ENCODE data around the gene SPATC1L. TPM values are rescaled to one million over a fixed set of nuclear protein-coding genes. Genes with fewer than 3 reads are reported as not detected.

The SPATC1L gene
- total RNA-seq, 1 experiment from 2014 or later, result 36.0 TPM

- peak; percentile 58; the same call in 2 of the 3 replicates for TF ChIP-seq CTCF (conservative IDR thresholded peaks at IDR 0.05)
- H3K36me3 Mint-ChIP-seq (ENCODE audit: insufficient read depth in 1 of 3, low read depth in 3 of 3), result peaks cover 67 to 79% (median 79%) of the 10 kb centered on the region in 3 experiments
- H3K27ac ChIP-seq (ENCODE audit: insufficient read length, low read depth, low read length), result no peak overlapping the region
These were observed 45.1 kb upstream of the SPATC1L start for GRCh38 chr21:46229133-46229922.

More at GRCh38 chr21:46229133-46229922, 45.1 kb upstream of the SPATC1L start:
- no peak overlapping the region for H2BK5ac ChIP-seq (ENCODE audit: insufficient read length, low read length)
- H3K14ac ChIP-seq (ENCODE audit: insufficient read depth, low read length), result peak overlapping the region; percentile 94
- H4K20me1 ChIP-seq (ENCODE audit: control insufficient read depth, insufficient read depth, insufficient read length), result peaks cover 3% of the 10 kb centered on the region
- H3K79me1 ChIP-seq (ENCODE audit: insufficient read depth, low read depth, low read length, poor library complexity, severe bottlenecking), result peaks cover 7% of the 10 kb centered on the region
- Mint-ChIP-seq H3K9me3 (peaks cover 50 to 57% of the 10 kb centered on the region in 2 experiments), H3K4me1 (peaks cover 20 to 23% of the 10 kb centered on the region in 2 experiments), H3K27ac (peak overlapping the region; percentile 86 to 100 (median 99)), H3K4me3 (peak overlapping the region; percentile 87 to 93), H3K27me3 (ENCODE audit: low read depth) (peaks cover 12% of the 10 kb centered on the region)
- no CpG with 5 or more reads among the region's 72 CpGs for WGBS (ENCODE audit: extremely low coverage, insufficient read length, low lambda C conversion rate)
- no peak overlapping the region for H2AK5ac ChIP-seq (ENCODE audit: insufficient read length, low read length)
- H3T11ph ChIP-seq (ENCODE audit: low read length), result no peak overlapping the region
- no peak overlapping the region for H2BK15ac ChIP-seq (ENCODE audit: low read depth, low read length)
- H3K23me2 ChIP-seq (ENCODE audit: insufficient read length, low read depth, low read length, poor library complexity, severe bottlenecking), result no peaks in the 10 kb centered on the region
- H3K9ac ChIP-seq (ENCODE audit: extremely low read depth, insufficient read length, low read length), result peak overlapping the region; percentile 64
- no peak overlapping the region for H2BK12ac ChIP-seq (ENCODE audit: insufficient read length, low read depth, low read length)
- no peak for DNase-seq
- H3K79me2 ChIP-seq (ENCODE audit: insufficient read depth, low read length), result peaks cover 17% of the 10 kb centered on the region
- H2AFZ ChIP-seq (ENCODE audit: low read length), result no peak overlapping the region
- no peak overlapping the region for H4K8ac ChIP-seq (replicated peaks; ENCODE audit: insufficient read length, low read depth, low read length)
- no peak overlapping the region for H3K56ac ChIP-seq (ENCODE audit: insufficient read length, low read depth, low read length)
- no peaks in the 10 kb centered on the region for H3K27me3 ChIP-seq (ENCODE audit: insufficient read depth, low read length)
- no peak overlapping the region for H3K23ac ChIP-seq (ENCODE audit: insufficient read length, low read depth, low read length)
- no peak overlapping the region for H3K4ac ChIP-seq (ENCODE audit: low read depth, low read length)
- no peak overlapping the region for H2BK20ac ChIP-seq (ENCODE audit: low read depth, low read length, poor library complexity, severe bottlenecking)
- no peak overlapping the region for H4K91ac ChIP-seq (ENCODE audit: insufficient read length, low read depth, low read length)
- no peaks in the 10 kb centered on the region for H3K4me1 ChIP-seq (ENCODE audit: insufficient read depth, low read length)
- H3K18ac ChIP-seq (ENCODE audit: insufficient read length, low read depth, low read length), result peak overlapping the region; percentile 84
- H3K4me2 ChIP-seq (ENCODE audit: insufficient read depth, insufficient read length, low read length), result peak overlapping the region; percentile 51
- peaks cover 7% of the 10 kb centered on the region for H3K9me3 ChIP-seq (ENCODE audit: control insufficient read depth, low read depth, low read length)
- no peak overlapping the region for H2BK120ac ChIP-seq (ENCODE audit: low read depth, low read length, poor library complexity, severe bottlenecking)
- no peak overlapping the region for H4K5ac ChIP-seq (ENCODE audit: insufficient read length, low read depth, low read length)

All from H9 (cell line).